HG03520 (cell line): ENCODE results near the gene CES4A.

Source experiments
- ATAC-seq: cut with Tn5 transposase; IDR thresholded peaks from one replicate; pipeline ENCODE4 v1.9.1; 2021; ENCODE audit warnings: mild to moderate bottlenecking, moderate library complexity; ENCODE audit not compliant: unreplicated experiment

Gene CES4A

GRCh38 chr16:67017810-67018488 lies 29.6 kb downstream of the CES4A start:
- peak; percentile 84 for ATAC-seq

GRCh38 chr16:67019171-67019570 lies 30.8 kb downstream of the CES4A start:
- ATAC-seq, result no peak

- no peak for ATAC-seq
Measured at GRCh38 chr16:67021321-67021720, 32.9 kb downstream of the CES4A start.

- no peak for ATAC-seq
Measured at GRCh38 chr16:67022531-67023214, 34.3 kb downstream of the CES4A start.

GRCh38 chr16:67023689-67024088 lies 35.3 kb downstream of the CES4A start:
- no peak for ATAC-seq

- ATAC-seq, result no peak
Measured at GRCh38 chr16:67024384-67025209, 36.2 kb downstream of the CES4A start.

- no peak for ATAC-seq
Measured at GRCh38 chr16:67025210-67025550, 36.8 kb downstream of the CES4A start.

GRCh38 chr16:67026570-67026969 lies 38.2 kb downstream of the CES4A start:
- no peak for ATAC-seq

- no peak for ATAC-seq
Measured at GRCh38 chr16:67027046-67027445, 38.7 kb downstream of the CES4A start.

GRCh38 chr16:67028167-67028695 lies 39.8 kb downstream of the CES4A start:
- ATAC-seq, result no peak

- ATAC-seq, result peak; percentile 71
Measured at GRCh38 chr16:67028696-67029253, 40.4 kb downstream of the CES4A start, which contains the start of gene CBFB. Gene CBFB (plus strand): TSS chr16:67029149. CDS start chr16:67029408, 259 bp downstream.

- peak; percentile 31 for ATAC-seq
Measured at GRCh38 chr16:67029254-67030096, 41.1 kb downstream of the CES4A start.

GRCh38 chr16:67030221-67030962 lies 42.0 kb downstream of the CES4A start:
- no peak for ATAC-seq

- ATAC-seq, result no peak
Measured at GRCh38 chr16:67034487-67034886, 46.1 kb downstream of the CES4A start.

GRCh38 chr16:67035364-67035763 lies 47.0 kb downstream of the CES4A start:
- no peak for ATAC-seq

GRCh38 chr16:67036323-67036741 lies 47.9 kb downstream of the CES4A start:
- no peak for ATAC-seq

GRCh38 chr16:67039260-67040020 lies 51.1 kb downstream of the CES4A start:
- ATAC-seq, result no peak

GRCh38 chr16:67040166-67040565 lies 51.8 kb downstream of the CES4A start:
- no peak for ATAC-seq

GRCh38 chr16:67040906-67041305 lies 52.5 kb downstream of the CES4A start:
- ATAC-seq, result no peak
